Subcutaneous abdominal adipose tissue (tissue), 5 donors: ENCODE measurements around the gene MUC5AC.
"Not testable (repeated sequence)": the region's sequence is repeated elsewhere in the genome, so short reads cannot be mapped to it uniquely, and the experiment has no call there.

Source experiments
- H3K27ac ChIP-seq: one replicate; pipeline ENCODE4 v1.7.0; 2013; ENCODE audit warnings: low read depth, mild to moderate bottlenecking, inconsistent platforms, low read length, moderate library complexity
- H3K27me3 ChIP-seq, 5 donors: one replicate each; pipeline ENCODE4 v1.7.0; 2013; ENCODE audit warnings: low read length in 5 of 5, inconsistent platforms in 1 of 5; ENCODE audit not compliant: control insufficient read depth in 5 of 5, insufficient read depth in 4 of 5
- H3K36me3 ChIP-seq, 5 donors: one replicate each; pipeline ENCODE4 v1.7.0; 2013; ENCODE audit warnings: low read length in 5 of 5; ENCODE audit not compliant: control insufficient read depth in 5 of 5, insufficient read depth in 5 of 5
- H3K4me1 ChIP-seq, 5 donors: one replicate each; pipeline ENCODE4 v1.7.0; 2013; ENCODE audit warnings: low read length in 5 of 5, mild to moderate bottlenecking in 3 of 5, moderate library complexity in 1 of 5; ENCODE audit not compliant: control insufficient read depth in 5 of 5, insufficient read depth in 5 of 5
- H3K4me3 ChIP-seq, 5 donors: one replicate each; pipeline ENCODE4 v1.7.0; 2013; ENCODE audit warnings: low read length in 5 of 5, low read depth in 1 of 5
- H3K9ac ChIP-seq, 5 donors: one replicate each; pipeline ENCODE4 v1.7.0; 2013; ENCODE audit warnings: low read length in 5 of 5, mild to moderate bottlenecking in 4 of 5, moderate library complexity in 3 of 5
- H3K9me3 ChIP-seq, 5 donors: one replicate each; pipeline ENCODE4 v1.7.0; 2013; ENCODE audit warnings: low read length in 5 of 5; ENCODE audit not compliant: control insufficient read depth in 5 of 5
- donor health status: healthy.
- donor health status: healthy.
- donor health status: healthy.
- donor health status: healthy.
- donor health status: healthy.

MUC5AC gene

GRCh38 chr11:1171985-1172728 is 14.4 kb downstream of the MUC5AC start:
- H3K36me3 ChIP-seq = no peaks in the 10 kb centered on the region
- no peak overlapping the region for H3K4me3 ChIP-seq
- H3K9me3 ChIP-seq = peaks cover 0 to 7% (median 3%) of the 10 kb centered on the region in 5 donors
- no peak overlapping the region for H3K9ac ChIP-seq
- peaks cover 0 to 10% (median 5%) of the 10 kb centered on the region in 5 donors for H3K27me3 ChIP-seq
- H3K4me1 ChIP-seq = no peaks in the 10 kb centered on the region
- no peak overlapping the region for H3K27ac ChIP-seq

GRCh38 chr11:1172729-1173117 is 15.0 kb downstream of the MUC5AC start:
- Histone ChIP-seq H3K27me3 (peaks cover 0 to 13% (median 5%) of the 10 kb centered on the region in 5 donors), H3K27ac (no peak overlapping the region), H3K4me1 (no peaks in the 10 kb centered on the region), H3K9ac (no peak overlapping the region), H3K9me3 (peaks cover 0 to 7% (median 3%) of the 10 kb centered on the region in 5 donors), H3K4me3 (no peak overlapping the region), H3K36me3 (no peaks in the 10 kb centered on the region)

GRCh38 chr11:1173396-1173795 is 15.6 kb downstream of the MUC5AC start:
- H3K27ac ChIP-seq, H3K4me3 ChIP-seq, H3K9me3 ChIP-seq, H3K4me1 ChIP-seq, H3K9ac ChIP-seq, H3K36me3 ChIP-seq: not testable (repeated sequence)
- peaks cover 0 to 18% (median 5%) of the 10 kb centered on the region in 5 donors for H3K27me3 ChIP-seq

- H3K27ac ChIP-seq = no peak overlapping the region
- H3K36me3 ChIP-seq = no peaks in the 10 kb centered on the region
- H3K9me3 ChIP-seq = peaks cover 0 to 3% (median 0%) of the 10 kb centered on the region in 5 donors
- H3K4me1 ChIP-seq = no peaks in the 10 kb centered on the region
- no peak overlapping the region for H3K9ac ChIP-seq
- H3K27me3 ChIP-seq = peaks cover 0 to 20% (median 5%) of the 10 kb centered on the region in 5 donors
- H3K4me3 ChIP-seq = no peak overlapping the region
Measured at GRCh38 chr11:1174441-1175370, 17.0 kb downstream of the MUC5AC start.

- peaks cover 0 to 24% (median 9%) of the 10 kb centered on the region in 5 donors for H3K27me3 ChIP-seq
- H3K4me3 ChIP-seq = no peak overlapping the region
- H3K27ac ChIP-seq = no peak overlapping the region
- H3K4me1 ChIP-seq = no peaks in the 10 kb centered on the region
- H3K9me3 ChIP-seq = peaks cover 0 to 3% (median 0%) of the 10 kb centered on the region in 5 donors
- H3K36me3 ChIP-seq = no peaks in the 10 kb centered on the region
- H3K9ac ChIP-seq = no peak overlapping the region
Measured at GRCh38 chr11:1175461-1176223, 17.9 kb downstream of the MUC5AC start.

- H3K4me3 ChIP-seq = no peak overlapping the region
- no peaks in the 10 kb centered on the region for H3K36me3 ChIP-seq
- H3K9me3 ChIP-seq = peaks cover 0 to 3% (median 0%) of the 10 kb centered on the region in 5 donors
- H3K9ac ChIP-seq = no peak overlapping the region
- peaks cover 0 to 24% (median 9%) of the 10 kb centered on the region in 5 donors for H3K27me3 ChIP-seq
- H3K4me1 ChIP-seq = no peaks in the 10 kb centered on the region
- H3K27ac ChIP-seq = no peak overlapping the region
Measured at GRCh38 chr11:1176224-1177019, 18.7 kb downstream of the MUC5AC start.

GRCh38 chr11:1177020-1177770 is 19.4 kb downstream of the MUC5AC start:
- Histone ChIP-seq H3K27ac (no peak overlapping the region), H3K9ac (no peak overlapping the region), H3K4me1 (no peaks in the 10 kb centered on the region), H3K36me3 (no peaks in the 10 kb centered on the region), H3K9me3 (peaks cover 0 to 3% (median 0%) of the 10 kb centered on the region in 5 donors), H3K4me3 (no peak overlapping the region), H3K27me3 (peaks cover 2 to 31% (median 9%) of the 10 kb centered on the region in 5 donors)

- peaks cover 3 to 33% (median 9%) of the 10 kb centered on the region in 5 donors for H3K27me3 ChIP-seq
Measured at GRCh38 chr11:1177771-1178090, 20.0 kb downstream of the MUC5AC start.

More at GRCh38 chr11:1177771-1178090, 20.0 kb downstream of the MUC5AC start:
- Histone ChIP-seq H3K36me3 (no peaks in the 10 kb centered on the region), H3K4me1 (no peaks in the 10 kb centered on the region), H3K9ac (no peak overlapping the region), H3K27ac (no peak overlapping the region), H3K4me3 (no peak overlapping the region), H3K9me3 (peaks cover 0 to 3% (median 0%) of the 10 kb centered on the region in 5 donors)
